CD4-positive, alpha-beta T cell treated with Interleukin-15 for 4 hours (primary cell): Measurements from ENCODE around the gene XPO4.

Source experiments
- DNase-seq: peaks from one replicate; pipeline ENCODE4 v3.0.0-alpha.2; 2020; ENCODE audit warnings: low spot score

Gene XPO4

DNA sequence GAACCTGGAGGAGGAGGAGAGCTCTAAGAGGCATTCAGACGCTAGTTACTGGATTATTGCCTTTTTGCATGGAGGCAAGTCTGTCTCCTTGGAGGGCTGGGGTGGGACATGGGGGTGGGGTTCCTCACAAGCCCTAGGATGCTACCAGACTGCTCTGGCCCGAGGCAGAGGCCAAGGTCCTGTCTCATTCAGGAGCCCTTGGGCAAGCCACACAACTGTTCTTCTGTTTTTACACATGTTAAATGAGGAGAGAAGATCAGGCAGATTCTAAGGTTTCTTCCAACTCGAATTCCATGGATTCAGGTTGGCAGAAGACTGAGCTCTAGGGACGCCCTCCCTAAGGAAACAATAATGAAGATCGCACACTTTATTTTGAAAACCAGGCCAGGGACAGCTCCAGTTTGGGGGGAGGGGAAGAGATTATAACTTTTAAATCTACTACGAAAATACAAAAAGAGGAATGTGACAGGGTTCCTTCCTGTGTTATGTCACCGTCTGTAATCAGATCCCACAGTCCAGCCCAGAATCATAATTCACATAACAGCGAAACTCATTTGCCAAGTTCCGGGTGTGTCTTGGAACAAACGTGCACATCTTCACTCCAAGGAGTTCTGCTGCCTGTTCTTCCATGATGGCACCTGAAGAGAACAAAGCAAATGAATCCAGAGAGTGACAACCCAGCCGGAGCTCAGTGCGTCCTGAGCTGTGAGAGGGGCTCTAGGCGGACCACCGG, 173.8 kb downstream of the XPO4 start:
- DNase-seq: no peak

DNA sequence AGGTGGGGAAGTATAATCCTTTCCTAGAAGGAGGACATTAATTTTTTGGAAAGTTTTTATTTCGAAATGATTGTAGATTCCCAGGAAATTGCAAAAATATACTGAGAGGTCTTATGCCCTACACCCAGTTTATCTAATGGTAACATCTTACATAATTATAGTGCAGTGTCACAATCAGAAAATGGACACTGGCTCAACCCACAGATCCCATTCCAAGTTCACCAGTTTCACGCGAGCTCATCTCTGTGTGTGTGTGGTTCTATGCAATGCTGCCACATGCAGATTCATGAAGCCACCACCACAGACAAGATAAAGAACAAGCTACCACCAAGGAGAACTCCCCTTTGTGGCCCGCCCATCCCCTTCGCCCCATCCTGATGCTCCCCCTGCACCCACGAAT, 174.7 kb downstream of the XPO4 start:
- DNase-seq: no peak
